Esophagus squamous epithelium (tissue), 4 donors: ENCODE results near the gene HBS1L.

Source experiments
- POLR2A ChIP-seq, 4 donors: fragments of 450-650 bp; IDR thresholded peaks; one replicate each; pipeline ENCODE4 v1.6.1; 2017; ENCODE audit warnings: antibody characterized with exemption in 4 of 4, mild to moderate bottlenecking in 4 of 4, moderate library complexity in 3 of 4
- TF ChIP-seq, protein P1 (sequence below), 6 experiments: fragments of 450-650 bp in 4 of 6; fragments of 200-600 bp in 2 of 6; sonication (generic) in 2 of 6; IDR thresholded peaks; one replicate each; pipeline ENCODE4 v1.5.1; 2016 to 2019; ENCODE audit warnings: antibody characterized with exemption in 6 of 6, mild to moderate bottlenecking in 4 of 6, moderate library complexity in 4 of 6

DNA sequence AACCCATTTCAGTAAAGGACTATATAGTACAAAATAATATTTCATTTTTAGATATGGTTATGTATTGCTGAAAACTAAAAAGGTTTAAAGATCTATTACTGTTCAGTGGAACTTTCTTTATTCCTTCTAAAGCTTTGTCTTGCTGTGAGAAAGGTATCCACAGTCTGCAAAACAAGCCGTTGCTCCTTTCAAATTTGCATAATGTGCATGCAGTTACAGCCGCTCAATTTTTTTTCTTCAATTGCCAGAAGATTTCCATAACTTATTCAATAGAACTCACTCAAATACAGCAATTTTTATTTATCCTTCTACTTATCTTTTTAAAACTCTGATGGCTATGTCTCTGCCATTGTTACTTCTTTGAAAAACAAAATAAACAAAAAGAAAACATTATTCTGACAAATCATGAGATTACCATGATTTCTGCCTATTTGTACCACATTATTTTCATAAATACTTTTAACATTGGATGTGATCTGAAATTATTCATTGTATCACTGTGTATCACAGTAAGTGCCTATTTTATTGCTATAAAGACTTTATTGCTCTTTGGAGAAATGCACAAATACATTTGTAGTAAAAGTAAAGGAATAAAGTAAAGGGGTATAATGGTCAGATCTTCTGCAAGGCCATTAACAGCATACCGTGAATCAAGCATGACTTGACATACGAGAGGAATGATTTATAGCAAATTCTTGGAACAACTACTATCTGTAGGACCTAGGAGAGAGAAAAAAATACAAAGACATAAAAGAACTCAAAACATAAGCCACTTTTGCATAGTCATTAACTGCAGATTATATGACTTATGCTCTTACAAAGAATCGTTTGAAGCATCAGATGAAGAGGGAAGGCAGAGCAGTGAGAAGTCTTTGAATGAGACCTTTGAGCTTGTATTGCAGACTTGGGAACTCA is 29.6 kb upstream of the HBS1L start:
- TF ChIP-seq, protein P1, sequence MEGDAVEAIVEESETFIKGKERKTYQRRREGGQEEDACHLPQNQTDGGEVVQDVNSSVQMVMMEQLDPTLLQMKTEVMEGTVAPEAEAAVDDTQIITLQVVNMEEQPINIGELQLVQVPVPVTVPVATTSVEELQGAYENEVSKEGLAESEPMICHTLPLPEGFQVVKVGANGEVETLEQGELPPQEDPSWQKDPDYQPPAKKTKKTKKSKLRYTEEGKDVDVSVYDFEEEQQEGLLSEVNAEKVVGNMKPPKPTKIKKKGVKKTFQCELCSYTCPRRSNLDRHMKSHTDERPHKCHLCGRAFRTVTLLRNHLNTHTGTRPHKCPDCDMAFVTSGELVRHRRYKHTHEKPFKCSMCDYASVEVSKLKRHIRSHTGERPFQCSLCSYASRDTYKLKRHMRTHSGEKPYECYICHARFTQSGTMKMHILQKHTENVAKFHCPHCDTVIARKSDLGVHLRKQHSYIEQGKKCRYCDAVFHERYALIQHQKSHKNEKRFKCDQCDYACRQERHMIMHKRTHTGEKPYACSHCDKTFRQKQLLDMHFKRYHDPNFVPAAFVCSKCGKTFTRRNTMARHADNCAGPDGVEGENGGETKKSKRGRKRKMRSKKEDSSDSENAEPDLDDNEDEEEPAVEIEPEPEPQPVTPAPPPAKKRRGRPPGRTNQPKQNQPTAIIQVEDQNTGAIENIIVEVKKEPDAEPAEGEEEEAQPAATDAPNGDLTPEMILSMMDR (IDR thresholded peaks at IDR 0.05), result no peak
- no peak for TF ChIP-seq POLR2A (IDR thresholded peaks at IDR 0.05)
